MG63 (cell line): ENCODE measurements around the gene ZNF423. TPM values are rescaled to one million over a fixed set of nuclear protein-coding genes. Genes with fewer than 3 reads are reported as not detected.

ENCODE experiments used
- DNase-seq: peaks from one replicate; pipeline ENCODE4 v3.0.0-alpha.2; 2020
- H3K27me3 ChIP-seq: fragments of 250-450 bp; sonication (Bioruptor Pico); 2 replicates; pipeline ENCODE4 v1.5.1; 2020; ENCODE audit warnings: mild to moderate bottlenecking, moderate library complexity
- H3K36me3 ChIP-seq: fragments of 250-450 bp; sonication (Bioruptor Pico); 2 replicates; pipeline ENCODE4 v1.5.1; 2020; ENCODE audit warnings: mild to moderate bottlenecking, moderate library complexity
- H3K4me3 ChIP-seq: fragments of 250-450 bp; sonication (Bioruptor Pico); 2 replicates; pipeline ENCODE4 v1.5.1; 2020; ENCODE audit warnings: mild to moderate bottlenecking, moderate library complexity
- H3K9me3 ChIP-seq: fragments of 250-450 bp; sonication (Bioruptor Pico); 2 replicates; pipeline ENCODE4 v1.5.1; 2020; ENCODE audit warnings: mild to moderate bottlenecking, moderate library complexity
- total RNA-seq: library from RNA; depleted of rRNA; stranded (reverse); fragments of >200 nt; shearing (Covaris generic); gene quantifications from 2 replicates; pipeline ENCODE4 v1.2.3, GENCODE V29; 2014; ENCODE audit warnings: low replicate concordance

Gene ZNF423
- total RNA-seq, 1 experiment from 2014 or later: 0.07 TPM

DNA sequence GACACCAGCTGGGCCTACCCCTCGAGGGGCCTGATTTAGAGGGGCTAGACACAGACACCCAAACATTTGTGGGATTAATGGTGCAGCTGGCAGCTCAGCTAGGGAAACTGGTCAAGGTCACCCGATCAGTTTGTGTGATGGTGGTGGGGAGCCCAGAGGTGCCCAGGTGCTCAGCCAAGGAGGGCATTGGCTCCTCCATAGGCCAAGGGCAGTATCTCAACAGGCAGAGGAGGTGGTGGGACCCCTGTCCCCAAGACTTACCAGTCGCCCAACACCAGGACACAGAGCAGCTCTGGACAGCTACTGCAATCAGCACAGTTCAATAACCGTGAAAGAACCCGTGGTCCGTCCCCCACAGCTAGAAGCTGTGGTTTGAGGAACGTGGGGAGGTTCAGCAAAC is 361.4 kb downstream of the ZNF423 start:
- Histone ChIP-seq H3K36me3 (no peaks in the 10 kb centered on the region), H3K27me3 (no peaks in the 10 kb centered on the region), H3K9me3 (no peaks in the 10 kb centered on the region), H3K4me3 (no peak overlapping the region)
- DNase-seq: no peak

- no peak for DNase-seq
- Histone ChIP-seq H3K9me3 (no peaks in the 10 kb centered on the region), H3K27me3 (no peaks in the 10 kb centered on the region), H3K36me3 (no peaks in the 10 kb centered on the region), H3K4me3 (no peak overlapping the region)
Observed at GRCh38 chr16:49493836-49494235, 362.1 kb downstream of the ZNF423 start.

DNA sequence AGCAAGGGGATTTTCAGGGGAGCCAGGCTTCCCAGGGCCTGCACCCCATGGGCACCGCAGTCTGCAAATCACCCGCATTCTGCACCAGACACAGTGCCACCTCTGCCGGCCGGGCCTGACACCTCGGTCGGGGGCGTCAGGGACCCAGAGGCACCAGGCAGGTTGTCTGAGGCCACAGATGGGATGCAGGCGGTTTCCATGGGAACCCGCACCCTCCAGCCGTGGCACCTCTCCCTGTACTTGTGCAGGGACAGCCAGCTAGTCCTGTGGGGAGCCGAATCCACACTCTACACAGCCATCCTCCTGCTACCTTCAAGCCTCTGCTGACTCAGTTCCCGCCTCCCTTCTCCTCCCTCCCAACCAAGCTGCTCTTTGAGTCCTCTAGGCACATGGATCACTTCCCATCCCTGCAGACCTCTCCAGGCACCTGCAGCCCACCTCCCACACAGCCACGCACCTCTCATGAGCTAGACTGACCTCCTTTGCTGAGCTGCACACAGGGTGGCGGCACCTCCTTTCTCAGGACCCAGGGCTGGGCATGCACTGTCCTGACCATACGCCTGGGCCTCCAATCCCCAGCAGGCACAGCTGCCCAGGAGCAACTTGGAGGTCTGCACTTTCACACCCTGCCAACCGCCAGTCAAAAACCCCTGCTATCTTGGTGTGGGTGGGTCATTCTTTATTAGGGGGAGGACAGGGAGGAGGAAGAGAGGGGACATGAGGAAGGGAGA is 362.9 kb downstream of the ZNF423 start:
- Histone ChIP-seq H3K36me3 (no peaks in the 10 kb centered on the region), H3K4me3 (no peak overlapping the region), H3K27me3 (no peaks in the 10 kb centered on the region), H3K9me3 (no peaks in the 10 kb centered on the region)
- no peak for DNase-seq

- Histone ChIP-seq H3K27me3 (no peaks in the 10 kb centered on the region), H3K36me3 (no peaks in the 10 kb centered on the region), H3K4me3 (no peak overlapping the region), H3K9me3 (no peaks in the 10 kb centered on the region)
- DNase-seq: peak; percentile 6
Observed at GRCh38 chr16:49491771-49492761, 363.8 kb downstream of the ZNF423 start.

DNA sequence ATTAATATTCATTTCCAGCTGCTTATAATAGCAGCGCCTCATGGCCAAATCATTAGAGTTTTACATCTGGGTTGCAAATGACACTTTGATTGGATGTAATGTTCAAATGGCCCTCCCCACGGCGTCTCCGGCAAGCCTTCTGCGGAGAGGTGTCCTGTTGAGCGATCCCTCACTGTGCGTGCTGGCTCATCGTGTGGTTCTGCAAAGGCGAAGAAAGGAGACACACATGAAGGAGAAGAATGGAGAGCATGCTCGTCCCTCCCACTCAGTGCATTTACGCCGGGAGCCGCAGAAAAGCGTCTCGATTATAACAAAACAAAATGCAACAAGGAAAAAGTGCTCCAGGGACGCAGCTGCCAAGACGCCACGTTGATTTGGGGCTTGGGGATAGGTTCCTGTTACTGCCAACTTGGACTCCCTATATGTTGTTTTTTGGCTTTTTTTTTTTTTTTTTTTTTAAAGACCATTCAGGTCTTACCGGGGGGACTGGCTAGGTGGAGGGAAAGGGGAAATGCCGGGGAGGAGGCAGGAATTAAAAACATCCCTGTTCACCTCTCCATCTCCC is 364.7 kb downstream of the ZNF423 start:
- H3K4me3 ChIP-seq: no peak overlapping the region
- H3K27me3 ChIP-seq: no peaks in the 10 kb centered on the region
- no peak for DNase-seq
- no peaks in the 10 kb centered on the region for H3K36me3 ChIP-seq
- H3K9me3 ChIP-seq: no peaks in the 10 kb centered on the region

GRCh38 chr16:49490321-49490705 is 365.6 kb downstream of the ZNF423 start:
- H3K9me3 ChIP-seq: no peaks in the 10 kb centered on the region

DNA sequence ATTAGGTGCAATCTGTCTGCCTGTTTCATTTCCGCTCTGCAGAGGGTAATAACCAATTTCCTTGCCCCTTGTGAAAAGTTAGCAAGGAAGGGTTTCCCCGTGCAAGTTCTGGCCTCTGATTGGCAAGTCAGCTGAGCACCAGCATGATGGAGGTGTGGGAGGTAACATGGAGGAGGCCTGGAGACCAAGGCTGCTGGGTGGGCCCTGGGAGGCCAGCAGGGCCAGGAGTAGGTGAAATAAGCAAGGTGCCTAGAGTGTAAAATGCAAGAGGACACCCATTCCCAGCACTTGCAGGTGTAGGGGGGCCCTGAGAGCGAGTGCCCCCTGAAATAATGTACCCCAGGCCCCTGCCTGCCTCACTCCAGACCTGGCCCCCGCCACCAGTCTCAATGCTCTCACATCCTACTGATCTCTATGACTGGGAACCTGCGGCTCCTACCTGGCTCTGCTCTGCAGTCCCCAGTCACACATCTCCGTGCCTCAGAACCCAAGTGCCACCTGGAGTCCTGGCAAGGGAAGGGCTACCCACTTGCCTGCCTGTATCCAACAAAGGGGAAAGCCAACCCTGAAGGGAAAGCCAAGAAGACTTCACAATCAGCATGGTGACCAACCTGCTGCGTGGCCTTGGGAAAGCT is 366.1 kb downstream of the ZNF423 start:
- no peaks in the 10 kb centered on the region for H3K9me3 ChIP-seq
- H3K36me3 ChIP-seq: no peaks in the 10 kb centered on the region
- no peaks in the 10 kb centered on the region for H3K27me3 ChIP-seq
- DNase-seq: no peak
- no peak overlapping the region for H3K4me3 ChIP-seq

More at GRCh38 chr16:49490321-49490705, 365.6 kb downstream of the ZNF423 start:
- Histone ChIP-seq H3K4me3 (no peak overlapping the region), H3K36me3 (no peaks in the 10 kb centered on the region), H3K27me3 (no peaks in the 10 kb centered on the region)
- no peak for DNase-seq

- H3K4me3 ChIP-seq: no peak overlapping the region
- no peaks in the 10 kb centered on the region for H3K36me3 ChIP-seq
- no peak for DNase-seq
- no peaks in the 10 kb centered on the region for H3K9me3 ChIP-seq
- no peaks in the 10 kb centered on the region for H3K27me3 ChIP-seq
Observed at GRCh38 chr16:49488740-49489525, 367.0 kb downstream of the ZNF423 start.

DNA sequence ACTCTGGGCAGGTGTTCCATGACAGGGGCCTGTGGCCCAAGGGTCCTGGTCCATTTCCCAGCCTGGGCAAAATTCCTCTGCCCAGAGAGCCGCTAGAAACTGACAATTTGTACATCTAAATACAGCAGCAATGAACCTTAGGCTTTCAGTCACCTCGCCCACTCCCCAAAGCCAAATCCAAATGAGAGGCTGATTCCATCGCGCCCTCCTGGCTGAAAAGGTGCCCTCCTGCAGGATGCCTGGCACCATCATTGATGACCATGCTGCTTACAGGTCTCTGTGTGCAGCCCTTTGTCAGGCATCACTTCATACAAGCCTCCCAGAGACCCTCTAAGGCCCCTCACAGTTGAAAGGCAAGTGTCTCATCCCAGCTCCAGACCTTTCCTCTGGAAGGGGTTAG is 367.6 kb downstream of the ZNF423 start:
- no peaks in the 10 kb centered on the region for H3K27me3 ChIP-seq
- H3K36me3 ChIP-seq: no peaks in the 10 kb centered on the region
- H3K9me3 ChIP-seq: no peaks in the 10 kb centered on the region
- DNase-seq: no peak
- H3K4me3 ChIP-seq: no peak overlapping the region

DNA sequence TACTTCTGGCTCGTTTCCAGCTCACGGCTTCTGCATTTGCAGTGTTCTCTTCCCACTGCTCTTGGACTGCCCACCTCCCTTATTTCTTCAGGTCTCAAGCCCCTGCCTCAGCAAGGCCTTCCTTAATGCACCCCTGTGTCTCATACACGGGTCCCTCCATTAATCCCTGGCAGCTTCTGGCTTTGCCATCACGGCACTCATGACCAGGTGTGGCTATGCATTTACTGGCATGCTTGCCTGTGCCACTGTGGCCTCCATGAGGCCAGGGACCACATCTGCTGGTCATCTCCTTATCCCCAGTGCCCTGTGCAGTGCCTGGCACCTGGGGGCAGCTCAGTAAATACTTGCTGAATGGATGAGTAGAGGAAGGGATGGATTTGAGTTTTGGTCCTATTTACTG is 368.2 kb downstream of the ZNF423 start:
- Histone ChIP-seq H3K9me3 (no peaks in the 10 kb centered on the region), H3K36me3 (no peaks in the 10 kb centered on the region), H3K4me3 (no peak overlapping the region), H3K27me3 (no peaks in the 10 kb centered on the region)
- DNase-seq: no peak

GRCh38 chr16:49486400-49486799 is 369.5 kb downstream of the ZNF423 start:
- no peak overlapping the region for H3K4me3 ChIP-seq
- H3K36me3 ChIP-seq: no peaks in the 10 kb centered on the region
- no peaks in the 10 kb centered on the region for H3K9me3 ChIP-seq
- no peak for DNase-seq
- 0 out of 2 replicates have a peak, but pooled peaks cover under 1% of the 10 kb centered on the region for H3K27me3 ChIP-seq

DNA sequence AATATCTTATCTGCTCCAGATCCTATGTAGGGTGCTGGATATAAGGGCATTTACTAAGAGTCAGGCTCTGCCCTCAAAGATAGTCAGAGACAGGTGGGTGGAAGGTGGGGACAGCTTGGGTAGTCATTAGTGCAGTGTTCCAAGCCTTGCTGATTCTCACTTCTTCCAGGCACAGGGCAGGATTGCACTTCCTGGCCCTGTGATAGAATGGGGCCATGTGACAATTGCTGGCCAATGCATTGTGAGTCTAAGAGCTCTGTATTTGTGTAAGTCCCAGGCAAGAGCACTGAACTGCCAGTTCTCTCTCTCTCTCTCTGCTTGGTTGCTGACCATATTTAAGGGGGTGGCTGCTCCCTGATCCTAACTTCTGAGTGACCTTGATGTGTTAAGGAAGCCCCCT is 370.2 kb downstream of the ZNF423 start:
- Histone ChIP-seq H3K27me3 (0 out of 2 replicates have a peak, but pooled peaks cover 2% of the 10 kb centered on the region), H3K36me3 (no peaks in the 10 kb centered on the region), H3K4me3 (no peak overlapping the region), H3K9me3 (no peaks in the 10 kb centered on the region)
- no peak for DNase-seq

DNA sequence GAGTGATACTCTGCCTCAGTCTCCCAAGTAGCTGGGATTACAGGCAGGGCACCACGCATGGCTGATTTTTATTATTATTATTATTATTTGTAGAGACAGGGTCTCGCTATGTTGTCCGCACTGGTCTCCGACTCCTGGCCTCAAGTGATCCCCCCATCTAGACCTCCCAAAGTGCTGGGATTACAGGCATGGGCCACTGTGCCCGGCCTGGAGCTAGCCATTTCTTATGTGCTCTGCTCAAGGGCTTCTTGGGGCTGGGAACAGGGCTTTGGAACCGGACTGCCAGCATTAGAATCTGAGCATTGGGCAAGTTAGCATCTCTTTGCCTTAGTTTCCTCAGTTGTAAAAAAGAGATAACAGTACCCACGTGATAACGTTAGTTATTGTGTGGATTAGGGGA is 371.0 kb downstream of the ZNF423 start:
- Histone ChIP-seq H3K27me3 (0 out of 2 replicates have a peak, but pooled peaks cover 2% of the 10 kb centered on the region), H3K9me3 (no peaks in the 10 kb centered on the region), H3K4me3 (no peak overlapping the region), H3K36me3 (no peaks in the 10 kb centered on the region)
- no peak for DNase-seq

DNA sequence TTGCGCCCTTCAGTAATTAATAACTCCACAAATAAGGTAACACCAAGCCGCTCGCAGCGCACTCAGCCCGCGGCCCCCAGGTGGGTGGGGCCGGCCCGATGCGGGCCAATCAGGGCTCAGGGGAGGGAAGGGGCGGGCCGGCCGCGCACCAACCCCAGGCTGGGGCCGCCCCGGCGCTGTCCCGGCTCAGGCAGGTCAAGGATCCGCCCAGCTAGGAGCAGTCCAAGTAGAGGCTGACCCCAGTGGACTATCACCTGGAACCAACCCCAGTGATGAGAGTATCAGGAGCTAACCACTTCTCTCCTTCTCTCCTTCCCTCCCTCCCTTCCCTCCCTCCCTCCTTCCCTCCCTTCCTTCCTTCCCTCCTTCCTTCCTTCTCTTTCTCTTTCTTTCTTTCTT is 371.5 kb downstream of the ZNF423 start:
- Histone ChIP-seq H3K36me3 (no peaks in the 10 kb centered on the region), H3K4me3 (no peak overlapping the region), H3K9me3 (no peaks in the 10 kb centered on the region), H3K27me3 (0 out of 2 replicates have a peak, but pooled peaks cover 2% of the 10 kb centered on the region)
- peak; percentile 34 for DNase-seq

DNA sequence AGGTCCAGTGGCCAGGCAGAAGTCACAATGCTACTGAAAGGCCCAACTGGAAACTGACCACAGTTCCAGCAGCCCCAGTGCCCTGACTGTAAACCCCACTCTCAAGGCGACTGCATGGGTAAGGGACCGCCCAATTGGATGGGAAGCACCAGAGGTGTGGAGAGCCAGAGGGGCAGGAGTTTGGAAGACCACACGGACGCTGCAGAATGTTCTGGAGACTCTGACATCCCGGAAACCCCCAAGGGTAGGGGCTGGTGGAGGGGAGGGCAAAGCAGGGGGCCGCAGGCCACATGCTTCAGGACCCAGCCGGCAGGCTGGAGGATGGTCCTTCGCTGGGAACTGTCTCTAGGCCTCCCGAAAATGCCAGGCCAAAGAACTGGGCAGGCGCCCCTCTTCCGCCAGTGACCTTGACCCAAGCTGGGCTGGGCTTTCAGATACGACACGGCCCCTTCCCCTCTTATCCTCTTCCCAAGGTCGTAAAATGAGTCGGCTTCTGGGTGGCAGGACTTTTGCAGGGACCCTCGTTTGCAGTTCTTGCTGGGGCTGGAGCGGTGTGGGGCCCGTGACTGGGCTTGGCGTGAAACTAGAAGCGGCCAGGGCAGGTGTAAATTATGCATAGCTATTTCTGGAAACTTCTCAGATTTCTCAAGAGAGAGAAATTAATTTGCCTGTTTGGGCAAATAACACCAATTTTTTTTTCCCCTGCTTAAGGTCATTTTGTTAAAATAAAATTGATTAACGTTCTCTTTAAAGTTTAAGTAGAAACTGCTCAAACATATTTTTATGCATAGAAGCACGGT is 372.1 kb downstream of the ZNF423 start:
- H3K36me3 ChIP-seq: no peaks in the 10 kb centered on the region
- H3K27me3 ChIP-seq: 0 out of 2 replicates have a peak, but pooled peaks cover 2% of the 10 kb centered on the region
- H3K4me3 ChIP-seq: no peak overlapping the region
- no peaks in the 10 kb centered on the region for H3K9me3 ChIP-seq
- DNase-seq: no peak
